ENCODE measurements around the gene PDE2A.

DNA sequence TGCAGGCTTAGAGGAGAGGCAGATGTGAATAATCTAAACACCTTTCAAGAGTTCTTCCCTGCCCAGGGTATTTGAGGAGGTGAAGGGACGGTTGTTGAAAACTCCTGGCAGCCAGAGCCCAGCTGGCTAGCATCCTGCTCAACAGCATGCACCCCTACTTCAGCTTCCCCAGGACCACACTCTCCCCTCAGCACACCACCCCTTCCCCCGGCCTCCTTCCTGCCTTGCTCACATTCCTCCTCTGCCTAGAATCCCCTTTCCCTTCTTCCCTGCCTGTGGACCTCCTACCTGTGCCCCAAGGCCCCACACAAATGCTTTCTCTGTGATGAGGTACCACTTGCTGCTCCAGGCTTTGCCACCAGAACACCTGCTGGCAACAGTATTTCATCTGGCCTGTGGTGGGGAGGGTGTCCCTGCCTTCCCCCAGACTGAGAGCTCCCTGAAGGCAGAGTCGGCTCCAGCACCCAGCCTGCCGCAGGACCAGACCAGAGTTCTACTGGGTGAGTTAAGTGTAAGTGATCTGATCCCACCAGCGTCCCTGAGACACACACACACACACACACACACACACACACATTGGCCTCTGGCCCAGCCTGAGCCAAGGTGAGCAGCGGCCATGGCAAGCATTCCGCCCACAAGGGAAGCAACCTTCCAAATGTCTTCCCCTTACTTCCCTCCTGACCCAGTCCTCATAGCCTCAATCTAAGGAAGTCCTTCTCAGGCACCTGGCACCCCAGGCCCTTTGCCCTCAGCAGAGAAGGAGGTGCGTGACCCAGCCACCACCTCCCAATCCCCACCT is 79.5 kb downstream of the PDE2A start:
- TF ChIP-seq, protein P1, sequence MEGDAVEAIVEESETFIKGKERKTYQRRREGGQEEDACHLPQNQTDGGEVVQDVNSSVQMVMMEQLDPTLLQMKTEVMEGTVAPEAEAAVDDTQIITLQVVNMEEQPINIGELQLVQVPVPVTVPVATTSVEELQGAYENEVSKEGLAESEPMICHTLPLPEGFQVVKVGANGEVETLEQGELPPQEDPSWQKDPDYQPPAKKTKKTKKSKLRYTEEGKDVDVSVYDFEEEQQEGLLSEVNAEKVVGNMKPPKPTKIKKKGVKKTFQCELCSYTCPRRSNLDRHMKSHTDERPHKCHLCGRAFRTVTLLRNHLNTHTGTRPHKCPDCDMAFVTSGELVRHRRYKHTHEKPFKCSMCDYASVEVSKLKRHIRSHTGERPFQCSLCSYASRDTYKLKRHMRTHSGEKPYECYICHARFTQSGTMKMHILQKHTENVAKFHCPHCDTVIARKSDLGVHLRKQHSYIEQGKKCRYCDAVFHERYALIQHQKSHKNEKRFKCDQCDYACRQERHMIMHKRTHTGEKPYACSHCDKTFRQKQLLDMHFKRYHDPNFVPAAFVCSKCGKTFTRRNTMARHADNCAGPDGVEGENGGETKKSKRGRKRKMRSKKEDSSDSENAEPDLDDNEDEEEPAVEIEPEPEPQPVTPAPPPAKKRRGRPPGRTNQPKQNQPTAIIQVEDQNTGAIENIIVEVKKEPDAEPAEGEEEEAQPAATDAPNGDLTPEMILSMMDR (IDR thresholded peaks at IDR 0.05; ENCODE audit: borderline replicate concordance, extremely low read depth, low read length, poor library complexity, severe bottlenecking) = no peak
- no peak for TF ChIP-seq EZH2 (IDR thresholded peaks at IDR 0.05; ENCODE audit: borderline replicate concordance, low read depth, low read length, severe bottlenecking)
